Measurements from ENCODE around the gene OR52K1. TPM values are rescaled to one million over a fixed set of nuclear protein-coding genes. Genes with fewer than 3 reads are reported as not detected.

Gene OR52K1
- not detected for total RNA-seq

DNA sequence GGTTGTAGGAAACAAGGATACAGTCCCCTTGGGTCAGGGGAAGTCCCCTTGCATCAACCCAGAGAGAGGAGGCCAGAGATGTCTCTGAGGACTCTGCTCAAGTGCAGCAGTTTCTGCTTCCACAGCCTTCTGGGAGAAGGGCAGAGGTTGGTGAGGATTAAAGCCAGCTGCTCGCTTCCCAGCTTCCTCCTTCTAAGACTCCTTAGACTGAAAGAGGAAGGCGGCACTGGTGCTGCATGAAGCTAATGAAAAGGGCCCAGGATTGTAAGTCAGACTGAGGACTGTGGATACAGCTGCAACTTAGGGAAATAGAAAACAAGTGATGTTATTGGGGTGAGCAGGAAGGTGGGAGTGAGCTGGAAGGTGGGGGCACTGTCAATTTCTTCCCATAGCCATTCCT is at the start of gene OR52K1:
Gene OR52K1, plus strand, starts transcription at position 202 of the 400 bp plus-strand sequence. CDS start 6,255 bp downstream, outside the sequence.
- no peak for DNase-seq (ENCODE audit: low spot score in 2 of 2)
- Histone ChIP-seq H3K4me1 (no peaks in the 10 kb centered on the region), H3K4me3 (no peak within 1 kb of the TSS), H3K27me3 (no peaks in the 10 kb centered on the region), H3K9me3 (no peaks in the 10 kb centered on the region), H3K27ac (no peak within 1 kb of the TSS), H3K36me3 (no peaks in the 10 kb centered on the region)
- intact Hi-C loops (cut with DNase I), result no loop called here
- TF ChIP-seq, protein P1, sequence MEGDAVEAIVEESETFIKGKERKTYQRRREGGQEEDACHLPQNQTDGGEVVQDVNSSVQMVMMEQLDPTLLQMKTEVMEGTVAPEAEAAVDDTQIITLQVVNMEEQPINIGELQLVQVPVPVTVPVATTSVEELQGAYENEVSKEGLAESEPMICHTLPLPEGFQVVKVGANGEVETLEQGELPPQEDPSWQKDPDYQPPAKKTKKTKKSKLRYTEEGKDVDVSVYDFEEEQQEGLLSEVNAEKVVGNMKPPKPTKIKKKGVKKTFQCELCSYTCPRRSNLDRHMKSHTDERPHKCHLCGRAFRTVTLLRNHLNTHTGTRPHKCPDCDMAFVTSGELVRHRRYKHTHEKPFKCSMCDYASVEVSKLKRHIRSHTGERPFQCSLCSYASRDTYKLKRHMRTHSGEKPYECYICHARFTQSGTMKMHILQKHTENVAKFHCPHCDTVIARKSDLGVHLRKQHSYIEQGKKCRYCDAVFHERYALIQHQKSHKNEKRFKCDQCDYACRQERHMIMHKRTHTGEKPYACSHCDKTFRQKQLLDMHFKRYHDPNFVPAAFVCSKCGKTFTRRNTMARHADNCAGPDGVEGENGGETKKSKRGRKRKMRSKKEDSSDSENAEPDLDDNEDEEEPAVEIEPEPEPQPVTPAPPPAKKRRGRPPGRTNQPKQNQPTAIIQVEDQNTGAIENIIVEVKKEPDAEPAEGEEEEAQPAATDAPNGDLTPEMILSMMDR (IDR thresholded peaks at IDR 0.05), result no peak

DNA sequence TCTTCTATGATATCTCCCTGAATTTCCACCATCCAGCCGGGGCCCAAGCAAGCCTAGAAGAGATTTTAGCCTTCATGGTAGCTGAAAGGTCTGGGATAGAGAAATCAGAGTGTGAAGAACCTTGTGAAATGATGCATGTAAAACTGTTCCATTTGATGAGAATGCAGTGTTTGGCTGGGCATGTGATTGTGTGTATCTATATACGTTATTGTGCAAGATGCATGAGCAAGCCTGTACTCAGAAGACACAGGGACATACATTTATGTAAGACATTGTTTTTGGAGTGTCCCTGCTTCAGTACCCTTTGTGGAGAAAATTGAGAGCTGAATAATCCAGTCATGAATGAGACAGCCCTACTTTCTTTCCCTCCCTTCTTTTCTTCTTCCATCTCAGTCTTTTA is 48.6 kb upstream of the OR52K1 start:
- TF ChIP-seq, protein P1 (IDR thresholded peaks at IDR 0.05), result no peak
- H3K36me3 ChIP-seq, result no peaks in the 10 kb centered on the region
- no peaks in the 10 kb centered on the region for H3K9me3 ChIP-seq
- H3K4me1 ChIP-seq, result no peaks in the 10 kb centered on the region
- no peaks in the 10 kb centered on the region for H3K27me3 ChIP-seq
- no peak overlapping the region for H3K4me3 ChIP-seq
- DNase-seq (ENCODE audit: low spot score in 2 of 2), result no peak
- intact Hi-C loops (cut with DNase I), result no loop called here
- H3K27ac ChIP-seq, result no peak overlapping the region

DNA sequence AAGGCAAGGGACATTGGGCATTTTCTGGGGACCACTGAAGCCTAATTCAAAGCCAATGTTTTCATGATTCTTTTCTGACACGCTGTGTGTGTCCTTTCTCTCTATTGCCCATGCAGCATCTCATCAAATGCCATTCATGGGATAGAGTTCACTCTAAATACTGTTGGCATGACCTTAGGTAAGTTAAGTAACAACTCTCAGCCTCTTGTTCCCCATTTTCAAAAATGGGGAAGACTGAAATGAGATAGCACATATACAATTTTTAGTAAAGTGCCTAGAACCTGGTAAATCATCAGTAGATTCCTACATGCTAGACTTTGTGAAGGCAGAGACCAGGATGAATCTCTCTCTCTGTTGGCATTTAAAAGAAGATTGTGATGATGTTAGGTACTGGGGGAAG is 46.0 kb upstream of the OR52K1 start:
- Histone ChIP-seq H3K36me3 (no peaks in the 10 kb centered on the region), H3K4me3 (no peak overlapping the region), H3K27ac (no peak overlapping the region), H3K9me3 (no peaks in the 10 kb centered on the region), H3K4me1 (no peaks in the 10 kb centered on the region), H3K27me3 (no peaks in the 10 kb centered on the region)
- no peak for DNase-seq (ENCODE audit: low spot score in 2 of 2)
- intact Hi-C loops (cut with DNase I), result no loop called here
- TF ChIP-seq, protein P1 (IDR thresholded peaks at IDR 0.05), result no peak

- Histone ChIP-seq H3K36me3 (no peaks in the 10 kb centered on the region), H3K9me3 (no peaks in the 10 kb centered on the region), H3K4me1 (no peaks in the 10 kb centered on the region), H3K4me3 (no peak overlapping the region), H3K27me3 (no peaks in the 10 kb centered on the region), H3K27ac (no peak overlapping the region)
- intact Hi-C loops (cut with DNase I), result no loop called here
- no peak for DNase-seq (ENCODE audit: low spot score in 2 of 2)
- TF ChIP-seq, protein P1 (IDR thresholded peaks at IDR 0.05), result no peak
These were observed 40.9 kb upstream of the OR52K1 start for GRCh38 chr11:4441515-4441914.

DNA sequence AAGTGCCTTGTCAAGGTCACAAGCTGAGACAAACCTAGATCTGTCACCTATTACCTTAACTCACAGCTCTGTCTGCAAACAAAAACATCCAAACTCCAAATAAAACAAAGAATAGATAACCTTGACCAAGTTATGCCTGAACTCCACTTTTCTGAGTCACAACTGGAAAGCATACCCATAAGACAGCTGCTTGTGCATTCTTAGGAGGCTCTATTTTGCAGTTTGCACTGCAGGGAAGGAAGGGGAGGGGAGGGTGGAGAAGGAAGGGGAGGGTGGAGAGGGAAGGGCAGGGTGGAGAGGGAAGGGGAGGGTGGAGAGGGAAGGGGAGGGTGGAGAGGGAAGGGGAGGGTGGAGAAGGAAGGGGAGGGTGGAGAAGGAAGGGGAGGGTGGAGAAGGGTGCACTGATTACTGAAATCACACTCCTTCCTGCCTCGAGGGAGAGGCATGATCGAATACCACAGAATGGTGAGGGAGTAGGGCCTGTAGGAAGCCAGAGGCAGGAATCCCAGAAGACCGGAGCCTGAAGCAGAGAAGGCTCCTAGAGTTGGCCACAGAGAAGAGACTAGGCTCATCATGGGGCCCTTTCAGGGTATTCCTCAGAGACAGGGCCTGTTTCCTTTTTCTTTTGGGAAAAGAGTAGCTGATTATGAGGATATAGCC is 39.1 kb upstream of the OR52K1 start:
- Histone ChIP-seq H3K4me3 (no peak overlapping the region), H3K27ac (no peak overlapping the region), H3K9me3 (no peaks in the 10 kb centered on the region), H3K27me3 (no peaks in the 10 kb centered on the region), H3K4me1 (no peaks in the 10 kb centered on the region), H3K36me3 (no peaks in the 10 kb centered on the region)
- TF ChIP-seq, protein P1 (IDR thresholded peaks at IDR 0.05), result no peak
- intact Hi-C loops (cut with DNase I), result no loop called here
- no peak for DNase-seq (ENCODE audit: low spot score in 2 of 2)

DNA sequence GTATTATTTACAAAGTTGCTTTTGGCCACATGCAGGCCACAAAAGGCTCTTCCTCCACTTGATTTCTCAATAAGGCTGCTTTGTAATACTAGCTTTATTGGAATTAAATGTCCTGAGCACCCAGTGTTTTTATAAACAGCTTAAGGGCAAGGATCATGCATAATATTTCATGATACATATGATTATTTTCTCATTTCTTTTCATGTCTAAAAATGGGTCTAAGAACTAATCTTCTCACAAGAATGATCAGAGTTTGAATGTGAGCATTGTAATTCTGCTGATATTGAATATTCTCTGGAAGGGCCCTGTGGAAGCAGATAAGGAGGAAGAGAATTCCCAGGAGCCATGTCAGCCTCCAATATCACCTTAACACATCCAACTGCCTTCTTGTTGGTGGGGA is 33.5 kb upstream of the OR52K1 start, which contains the start of gene OR52K2:
Gene OR52K2, plus strand, starts transcription at position 301 of the 400 bp plus-strand sequence. Its CDS starts 45 bp downstream, at position 346.
- Histone ChIP-seq H3K4me1 (no peaks in the 10 kb centered on the region), H3K27me3 (no peaks in the 10 kb centered on the region), H3K27ac (no peak within 1 kb of the TSS), H3K36me3 (no peaks in the 10 kb centered on the region), H3K9me3 (peaks cover 0 to 1% of the 10 kb centered on the region in 2 donors), H3K4me3 (no peak within 1 kb of the TSS)
- intact Hi-C loops (cut with DNase I), result no loop called here
- no peak for DNase-seq (ENCODE audit: low spot score in 2 of 2)
- TF ChIP-seq, protein P1 (IDR thresholded peaks at IDR 0.05), result no peak

Data from ascending aorta (tissue), 2 donors.